GM12878 (cell line): ENCODE measurements around the gene CLEC5A.

ENCODE experiments used
- DPF2 ChIP-seq: fragments of 450-650 bp; IDR thresholded peaks from 2 replicates; pipeline ENCODE4 v1.6.1; 2017; ENCODE audit warnings: mild to moderate bottlenecking
- MTA3 ChIP-seq: IDR thresholded peaks from 2 replicates; pipeline ENCODE4 v1.6.1; 2012; ENCODE audit warnings: low read length, inconsistent platforms, borderline replicate concordance
- POLR2A ChIP-seq: IDR thresholded peaks from 2 replicates; pipeline ENCODE4 v1.6.1; 2011; ENCODE audit warnings: low read depth, mild to moderate bottlenecking, low read length
- TAF1 ChIP-seq: IDR thresholded peaks from 2 replicates; pipeline ENCODE4 v1.6.1; 2011; ENCODE audit warnings: mild to moderate bottlenecking, low read depth, low read length, borderline replicate concordance
- TF ChIP-seq, protein P1 (sequence below), 3 experiments: IDR thresholded peaks in 2 of 3; conservative IDR thresholded peaks in 1 of 3; 2 replicates each; pipeline ENCODE4 v1.5.1; 2011; ENCODE audit warnings: low read depth in 3 of 3, low read length in 3 of 3, mild to moderate bottlenecking in 3 of 3, control low read depth in 2 of 3, moderate library complexity in 2 of 3, inconsistent platforms in 1 of 3, mixed read lengths in 1 of 3; ENCODE audit not compliant: control insufficient read depth in 2 of 3, insufficient read depth in 1 of 3; ENCODE audit errors: extremely low read depth in 1 of 3
- TF ChIP-seq, protein P2 (sequence below): IDR thresholded peaks from 2 replicates; pipeline ENCODE4 v1.6.1; 2011; ENCODE audit warnings: low read depth, low read length, improper control_type of control experiment, borderline replicate concordance
- TF ChIP-seq, protein P3 (sequence below): IDR thresholded peaks from 2 replicates; pipeline ENCODE4 v1.6.1; 2012; ENCODE audit warnings: mild to moderate bottlenecking, low read depth, low read length

DNA sequence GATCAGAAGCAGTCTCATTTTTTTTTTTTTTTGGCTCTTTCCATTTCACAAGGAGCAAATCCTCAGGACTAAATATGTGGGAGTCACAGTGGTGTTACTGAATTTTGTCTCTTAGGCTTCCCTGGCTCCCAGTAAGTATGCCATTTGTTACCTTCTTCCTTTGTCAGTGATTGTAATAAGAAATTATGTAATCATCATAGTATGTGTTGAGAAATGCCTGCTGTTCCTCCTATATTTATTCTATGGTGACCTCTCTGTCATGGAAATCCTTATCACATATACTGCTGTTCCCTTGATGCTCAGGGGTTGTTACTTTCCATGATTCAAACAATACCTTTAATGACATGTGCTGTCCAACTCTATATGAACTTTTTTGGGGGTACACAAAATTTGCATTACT, 35.4 kb downstream of the CLEC5A start:
- TF ChIP-seq, protein P1, sequence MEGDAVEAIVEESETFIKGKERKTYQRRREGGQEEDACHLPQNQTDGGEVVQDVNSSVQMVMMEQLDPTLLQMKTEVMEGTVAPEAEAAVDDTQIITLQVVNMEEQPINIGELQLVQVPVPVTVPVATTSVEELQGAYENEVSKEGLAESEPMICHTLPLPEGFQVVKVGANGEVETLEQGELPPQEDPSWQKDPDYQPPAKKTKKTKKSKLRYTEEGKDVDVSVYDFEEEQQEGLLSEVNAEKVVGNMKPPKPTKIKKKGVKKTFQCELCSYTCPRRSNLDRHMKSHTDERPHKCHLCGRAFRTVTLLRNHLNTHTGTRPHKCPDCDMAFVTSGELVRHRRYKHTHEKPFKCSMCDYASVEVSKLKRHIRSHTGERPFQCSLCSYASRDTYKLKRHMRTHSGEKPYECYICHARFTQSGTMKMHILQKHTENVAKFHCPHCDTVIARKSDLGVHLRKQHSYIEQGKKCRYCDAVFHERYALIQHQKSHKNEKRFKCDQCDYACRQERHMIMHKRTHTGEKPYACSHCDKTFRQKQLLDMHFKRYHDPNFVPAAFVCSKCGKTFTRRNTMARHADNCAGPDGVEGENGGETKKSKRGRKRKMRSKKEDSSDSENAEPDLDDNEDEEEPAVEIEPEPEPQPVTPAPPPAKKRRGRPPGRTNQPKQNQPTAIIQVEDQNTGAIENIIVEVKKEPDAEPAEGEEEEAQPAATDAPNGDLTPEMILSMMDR (IDR thresholded peaks at IDR 0.05 in 2 of 3, conservative IDR thresholded peaks at IDR 0.05 in 1 of 3; ENCODE audit: control insufficient read depth in 2 of 3, extremely low read depth in 1 of 3, insufficient read depth in 1 of 3, low read depth in 3 of 3, low read length in 3 of 3): no peak
- TF ChIP-seq POLR2A (no peak), MTA3 (no peak), TAF1 (no peak), DPF2 (no peak)
- TF ChIP-seq, protein P2, sequence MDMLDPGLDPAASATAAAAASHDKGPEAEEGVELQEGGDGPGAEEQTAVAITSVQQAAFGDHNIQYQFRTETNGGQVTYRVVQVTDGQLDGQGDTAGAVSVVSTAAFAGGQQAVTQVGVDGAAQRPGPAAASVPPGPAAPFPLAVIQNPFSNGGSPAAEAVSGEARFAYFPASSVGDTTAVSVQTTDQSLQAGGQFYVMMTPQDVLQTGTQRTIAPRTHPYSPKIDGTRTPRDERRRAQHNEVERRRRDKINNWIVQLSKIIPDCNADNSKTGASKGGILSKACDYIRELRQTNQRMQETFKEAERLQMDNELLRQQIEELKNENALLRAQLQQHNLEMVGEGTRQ: no peak
- TF ChIP-seq, protein P3, sequence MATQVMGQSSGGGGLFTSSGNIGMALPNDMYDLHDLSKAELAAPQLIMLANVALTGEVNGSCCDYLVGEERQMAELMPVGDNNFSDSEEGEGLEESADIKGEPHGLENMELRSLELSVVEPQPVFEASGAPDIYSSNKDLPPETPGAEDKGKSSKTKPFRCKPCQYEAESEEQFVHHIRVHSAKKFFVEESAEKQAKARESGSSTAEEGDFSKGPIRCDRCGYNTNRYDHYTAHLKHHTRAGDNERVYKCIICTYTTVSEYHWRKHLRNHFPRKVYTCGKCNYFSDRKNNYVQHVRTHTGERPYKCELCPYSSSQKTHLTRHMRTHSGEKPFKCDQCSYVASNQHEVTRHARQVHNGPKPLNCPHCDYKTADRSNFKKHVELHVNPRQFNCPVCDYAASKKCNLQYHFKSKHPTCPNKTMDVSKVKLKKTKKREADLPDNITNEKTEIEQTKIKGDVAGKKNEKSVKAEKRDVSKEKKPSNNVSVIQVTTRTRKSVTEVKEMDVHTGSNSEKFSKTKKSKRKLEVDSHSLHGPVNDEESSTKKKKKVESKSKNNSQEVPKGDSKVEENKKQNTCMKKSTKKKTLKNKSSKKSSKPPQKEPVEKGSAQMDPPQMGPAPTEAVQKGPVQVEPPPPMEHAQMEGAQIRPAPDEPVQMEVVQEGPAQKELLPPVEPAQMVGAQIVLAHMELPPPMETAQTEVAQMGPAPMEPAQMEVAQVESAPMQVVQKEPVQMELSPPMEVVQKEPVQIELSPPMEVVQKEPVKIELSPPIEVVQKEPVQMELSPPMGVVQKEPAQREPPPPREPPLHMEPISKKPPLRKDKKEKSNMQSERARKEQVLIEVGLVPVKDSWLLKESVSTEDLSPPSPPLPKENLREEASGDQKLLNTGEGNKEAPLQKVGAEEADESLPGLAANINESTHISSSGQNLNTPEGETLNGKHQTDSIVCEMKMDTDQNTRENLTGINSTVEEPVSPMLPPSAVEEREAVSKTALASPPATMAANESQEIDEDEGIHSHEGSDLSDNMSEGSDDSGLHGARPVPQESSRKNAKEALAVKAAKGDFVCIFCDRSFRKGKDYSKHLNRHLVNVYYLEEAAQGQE: no peak
